GM19240 (cell line): ENCODE measurements around the gene CD47.

Experiments used
- DNase-seq: peaks from one replicate; pipeline ENCODE4 v3.0.0; 2011; ENCODE audit warnings: low spot score; ENCODE audit not compliant: insufficient read length

CD47 gene

DNA sequence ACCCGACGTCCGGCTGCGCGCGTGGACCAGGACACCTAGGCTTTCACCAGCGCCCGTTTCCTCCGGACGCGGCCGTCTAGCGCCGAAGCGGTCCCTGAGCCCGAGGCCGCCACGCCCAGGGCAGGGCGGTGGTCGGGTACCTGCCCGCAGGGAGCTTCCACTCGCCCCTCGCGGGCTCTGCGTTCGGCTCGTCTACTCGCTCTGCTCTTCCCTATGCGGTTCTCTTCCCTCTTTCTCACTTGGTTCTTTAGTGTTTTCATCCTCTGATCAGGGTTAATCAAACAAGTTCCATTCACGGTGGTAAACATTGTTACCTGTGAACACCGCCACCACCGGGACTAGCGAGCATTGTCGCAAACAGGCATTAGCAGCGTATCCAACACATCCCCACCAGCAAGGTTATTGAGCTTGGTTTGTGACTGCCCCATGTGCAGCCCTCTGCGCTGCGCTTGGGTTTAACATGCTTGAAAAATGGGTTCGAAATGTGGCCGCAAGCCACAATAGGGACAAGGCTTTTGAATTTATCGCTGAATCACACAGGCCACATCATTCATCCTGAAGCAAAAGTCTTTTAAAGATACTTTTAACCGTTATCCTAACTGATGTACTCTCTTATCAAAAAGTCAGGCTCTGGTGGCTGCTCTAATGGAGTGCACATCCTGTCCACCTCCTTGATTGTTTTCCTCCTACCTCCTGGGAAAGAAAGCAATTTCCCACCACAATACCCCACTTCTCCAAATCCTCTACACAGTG is 843 bp upstream of the CD47 start:
- no peak for DNase-seq

DNA sequence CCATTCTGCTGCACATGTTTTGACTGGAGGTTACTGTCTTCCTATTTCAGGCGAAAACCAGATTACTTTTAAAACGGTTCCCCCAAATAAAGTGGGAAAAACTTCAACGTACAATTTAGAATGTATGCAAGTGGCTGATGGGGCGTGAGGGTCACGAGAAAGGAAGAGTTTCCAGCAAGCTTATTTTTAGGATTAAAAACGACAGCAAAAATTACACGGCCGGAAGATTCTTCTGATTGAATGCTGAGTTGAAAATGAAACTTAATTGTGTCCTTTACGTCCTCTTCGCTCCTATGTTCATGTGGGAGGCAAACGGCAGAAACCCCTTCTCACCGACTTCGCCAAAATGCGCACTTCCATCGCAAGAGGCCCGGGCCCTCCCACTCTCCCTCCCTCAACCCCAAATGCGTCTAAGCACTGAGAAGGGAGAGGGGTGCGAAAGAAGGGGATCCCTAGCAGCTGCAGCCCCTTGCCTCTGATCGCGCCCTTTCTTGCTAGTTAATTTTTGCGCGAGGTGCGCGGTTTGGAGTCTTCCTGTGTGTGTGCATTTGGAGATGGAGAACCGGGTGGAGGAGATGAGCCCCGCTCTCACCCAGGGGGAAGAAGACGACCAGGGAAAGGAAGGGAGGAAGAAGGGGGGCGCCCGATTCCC is 656 bp downstream of the CD47 start:
- no peak for DNase-seq

DNA sequence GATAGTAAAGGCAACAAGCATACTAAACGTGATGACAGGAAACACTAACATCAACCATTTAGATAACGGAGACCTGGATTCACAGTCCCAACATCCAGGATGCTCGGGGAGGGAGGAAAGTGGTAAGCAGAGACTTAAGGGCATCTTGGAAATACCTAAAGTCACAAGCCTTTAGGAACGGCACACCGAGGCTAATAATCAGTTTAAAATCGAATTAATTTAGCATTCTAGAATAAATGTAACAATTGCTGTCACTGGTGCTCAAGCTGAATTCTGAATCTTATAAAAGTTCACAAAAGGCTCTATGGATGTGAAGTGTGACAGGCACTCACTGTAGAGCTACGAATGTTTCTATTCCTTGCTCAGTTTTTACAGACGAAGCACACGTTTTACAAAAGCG is 1.3 kb downstream of the CD47 start:
- DNase-seq: no peak

DNA sequence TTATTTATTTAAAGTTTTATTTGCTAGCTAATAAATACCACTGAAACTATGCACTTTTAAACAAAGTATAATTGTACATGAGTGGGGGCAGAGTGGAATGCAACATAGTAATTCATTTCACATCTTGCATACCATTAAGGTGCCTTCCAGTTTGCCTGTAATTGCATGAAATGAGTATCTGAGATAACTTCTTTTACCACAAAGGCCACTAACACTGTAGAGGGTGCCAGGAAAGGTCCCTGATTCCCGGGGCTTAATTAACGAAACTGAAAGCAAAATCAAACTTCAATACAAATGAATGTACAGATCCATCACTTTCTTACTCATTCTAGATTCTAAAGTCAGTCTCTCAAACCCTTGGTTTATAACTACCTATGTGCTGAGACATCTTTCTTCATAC is 2.1 kb downstream of the CD47 start:
- DNase-seq: peak; percentile 12

DNA sequence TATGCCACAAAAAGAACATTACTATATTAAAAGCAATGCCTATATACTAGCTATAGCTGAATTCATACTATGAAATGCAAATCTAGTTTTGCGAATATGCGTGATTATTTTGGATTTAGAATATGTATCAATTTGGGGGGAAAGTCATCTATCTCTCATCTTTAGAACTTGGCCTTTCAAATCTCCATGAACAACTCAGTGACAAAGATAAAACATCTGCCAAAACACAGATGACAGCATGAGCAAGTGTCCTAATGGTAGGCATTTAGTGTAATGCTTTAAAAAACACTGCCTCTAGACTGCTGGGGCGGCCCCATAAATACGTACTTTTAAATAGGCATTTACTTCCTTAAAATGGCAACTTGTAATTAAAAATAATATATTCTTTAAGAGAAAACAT is 2.7 kb downstream of the CD47 start:
- no peak for DNase-seq

- DNase-seq: no peak
These were observed 4.2 kb downstream of the CD47 start for GRCh38 chr3:108086653-108087052.

- DNase-seq: no peak
These were observed 5.0 kb downstream of the CD47 start for GRCh38 chr3:108085810-108086350.

DNA sequence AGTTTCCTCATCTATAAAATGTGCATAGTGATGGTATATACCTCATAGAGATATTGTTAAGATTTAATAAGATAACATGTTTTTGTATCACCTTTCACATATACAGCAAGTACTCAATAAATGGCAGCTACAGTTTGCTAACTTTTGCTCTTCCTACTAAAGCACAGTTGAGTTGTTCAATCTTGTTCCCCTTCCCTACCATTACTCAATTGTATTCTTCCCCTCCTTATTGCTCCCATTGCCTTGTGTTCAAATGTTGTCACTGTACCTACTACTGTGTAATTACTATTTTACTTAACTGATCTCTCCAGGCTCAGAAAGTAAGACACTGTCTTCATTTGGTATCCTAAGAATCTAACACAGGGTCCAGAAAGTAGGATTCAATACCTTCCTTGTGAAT is 5.5 kb downstream of the CD47 start:
- DNase-seq: no peak

DNA sequence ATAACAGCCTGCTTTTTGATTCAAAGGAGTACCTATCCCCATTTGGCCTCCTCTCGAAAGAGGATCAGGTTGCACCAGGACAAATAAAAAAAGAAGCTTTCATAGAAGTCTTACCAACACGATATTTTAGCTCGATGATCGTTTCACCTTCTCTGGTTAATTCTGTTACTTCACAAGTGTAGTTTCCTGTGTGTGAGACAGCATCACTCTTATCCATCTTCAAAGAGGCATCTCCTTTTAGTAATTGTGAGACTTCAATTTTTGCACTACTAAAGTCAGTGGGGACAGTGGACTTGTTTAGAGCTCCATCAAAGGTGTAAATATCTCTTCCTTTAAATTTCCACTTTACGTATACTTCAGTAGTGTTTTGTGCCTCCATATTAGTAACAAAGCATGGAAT is 11.0 kb downstream of the CD47 start:
- no peak for DNase-seq

DNA sequence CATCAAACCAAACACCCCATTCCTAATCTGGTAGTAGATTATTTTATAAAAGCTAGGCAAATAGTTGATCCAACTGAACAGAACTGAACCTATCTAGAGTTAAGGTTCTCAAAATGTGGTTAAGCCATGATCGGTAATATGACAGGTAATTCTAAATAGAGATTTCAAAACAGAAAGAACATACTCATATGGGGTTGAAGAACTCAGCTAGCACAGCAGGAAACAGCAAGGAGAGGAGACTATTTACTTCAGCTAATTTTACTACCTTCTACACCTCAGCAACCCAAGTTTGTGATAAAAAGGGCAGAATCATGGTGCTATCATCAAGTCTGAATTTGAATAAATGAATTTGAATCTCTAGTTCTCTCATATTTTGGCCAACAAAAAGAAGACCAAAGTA is 11.8 kb downstream of the CD47 start:
- no peak for DNase-seq

- no peak for DNase-seq
These were observed 14.3 kb downstream of the CD47 start for GRCh38 chr3:108076564-108076963.

DNA sequence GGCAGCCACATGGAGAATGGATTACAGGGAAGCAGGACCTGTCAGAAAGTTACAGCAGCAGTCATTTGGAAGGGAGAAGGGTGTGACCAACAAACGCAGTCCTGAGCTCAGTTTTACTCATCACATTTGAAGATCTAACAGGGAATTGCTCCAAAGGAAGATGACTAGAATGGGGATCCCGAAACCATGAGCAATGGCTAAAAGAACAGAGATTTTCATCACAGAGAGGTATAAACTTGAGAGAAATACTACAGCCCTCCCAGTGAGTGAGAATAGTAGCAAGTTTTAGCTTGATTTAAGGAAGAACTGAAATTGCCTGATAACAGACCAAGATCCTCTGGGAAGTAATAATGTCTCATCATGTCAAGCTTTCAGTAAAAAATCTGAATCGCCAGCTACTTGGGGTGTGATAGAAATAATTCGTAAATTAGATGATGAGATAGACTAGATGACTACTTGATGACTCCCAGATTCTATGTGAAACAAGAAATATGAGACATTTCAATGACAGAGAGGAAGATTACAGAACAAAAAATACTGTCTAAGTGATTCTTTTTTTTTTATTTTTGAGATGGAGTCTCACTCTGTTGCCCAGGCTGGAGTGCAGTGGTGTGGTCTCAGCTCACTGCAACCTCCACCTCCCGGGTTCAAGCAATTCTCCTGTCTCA is 16.9 kb downstream of the CD47 start:
- DNase-seq: no peak

- DNase-seq: no peak
These were observed 19.5 kb downstream of the CD47 start for GRCh38 chr3:108071368-108071767.

DNA sequence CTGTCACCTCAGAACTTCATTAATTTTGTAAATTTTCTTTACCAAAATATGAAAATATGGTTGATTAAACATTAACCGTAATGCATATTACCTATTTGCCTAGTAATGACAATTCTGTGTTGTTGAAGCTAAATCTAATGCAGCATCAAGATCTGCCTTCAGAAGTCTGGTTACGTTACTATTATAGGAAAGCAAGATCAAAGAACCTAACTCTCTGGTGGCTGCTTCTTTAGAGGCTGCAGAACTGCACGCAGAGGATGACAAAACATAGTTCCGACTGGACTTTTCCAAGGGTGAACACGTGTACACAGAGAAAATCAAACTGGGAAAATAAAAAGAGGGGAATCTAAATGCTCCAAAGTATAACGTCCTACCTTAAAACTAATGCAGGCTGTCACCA is 20.5 kb downstream of the CD47 start:
- no peak for DNase-seq

DNA sequence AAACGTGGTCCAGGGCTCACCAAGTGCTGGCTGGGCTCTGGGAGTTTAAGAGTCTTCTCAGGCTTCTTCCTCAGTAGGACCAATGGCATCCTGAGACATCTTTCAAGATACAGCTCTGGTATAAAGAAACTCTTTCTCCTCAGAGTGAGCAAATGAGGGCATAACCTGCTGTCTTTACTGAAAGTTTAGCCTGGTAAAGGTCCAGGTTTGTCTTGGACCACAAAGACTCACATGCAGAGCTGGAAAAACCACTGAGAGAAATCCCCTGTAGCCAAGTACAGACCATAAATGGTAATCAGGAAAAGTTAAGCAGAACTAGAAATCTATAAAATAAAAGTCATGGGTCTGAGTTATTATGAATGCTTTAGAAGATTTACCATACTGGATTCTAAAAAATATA is 23.1 kb downstream of the CD47 start:
- DNase-seq: no peak

GRCh38 chr3:108065096-108065495 is 25.7 kb downstream of the CD47 start:
- DNase-seq: no peak

DNA sequence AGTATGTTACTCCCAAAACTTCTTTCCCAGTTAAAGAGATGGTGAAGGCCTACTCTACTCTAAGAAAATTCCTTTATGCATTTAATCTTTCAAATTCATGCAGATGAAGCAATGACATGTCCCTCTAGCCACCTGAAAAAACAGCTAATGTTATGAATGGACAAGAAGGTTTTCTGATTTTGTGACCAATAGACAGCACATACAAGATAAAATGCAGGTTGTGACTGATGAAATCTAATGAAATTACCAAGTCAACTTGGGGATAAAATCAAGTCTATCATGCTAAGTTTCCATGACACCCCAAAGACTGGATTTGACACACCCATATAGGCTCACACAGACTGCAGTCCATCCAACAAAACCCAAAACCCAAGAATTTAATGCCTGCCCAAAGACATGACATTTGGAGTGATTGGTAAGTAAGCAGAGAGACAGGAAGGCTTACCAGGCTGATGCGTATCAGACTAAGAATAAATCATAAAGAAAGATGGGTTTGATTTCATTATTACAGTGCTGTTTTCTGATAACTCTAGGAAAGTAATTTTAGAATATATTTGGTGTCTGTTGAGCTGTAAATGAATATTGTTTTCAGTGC is 26.4 kb downstream of the CD47 start:
- DNase-seq: no peak

- no peak for DNase-seq
These were observed 28.8 kb downstream of the CD47 start for GRCh38 chr3:108062051-108062450.

DNA sequence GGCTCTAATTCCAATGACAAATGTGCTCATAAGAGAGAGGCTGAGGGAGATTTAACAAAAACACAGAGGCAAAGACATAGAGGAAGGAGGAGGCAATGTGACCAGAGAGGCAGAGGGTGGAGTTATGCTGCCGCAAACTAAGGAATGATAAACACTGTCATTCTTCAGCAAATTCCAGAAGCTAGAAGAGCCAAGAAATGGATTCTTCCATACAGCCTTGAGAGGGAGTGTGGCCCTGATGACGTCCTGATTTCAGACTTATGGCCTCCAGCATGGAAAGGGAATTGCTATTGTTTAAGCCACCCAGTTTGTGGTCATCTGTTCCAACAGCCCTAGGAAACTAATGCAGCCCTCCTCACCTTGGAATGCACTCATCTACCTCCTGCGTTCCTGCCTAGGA is 30.5 kb downstream of the CD47 start:
- DNase-seq: no peak

- DNase-seq: no peak
These were observed 34.9 kb downstream of the CD47 start for GRCh38 chr3:108055931-108056330.

GRCh38 chr3:108054935-108055334 is 35.9 kb downstream of the CD47 start:
- no peak for DNase-seq

DNA sequence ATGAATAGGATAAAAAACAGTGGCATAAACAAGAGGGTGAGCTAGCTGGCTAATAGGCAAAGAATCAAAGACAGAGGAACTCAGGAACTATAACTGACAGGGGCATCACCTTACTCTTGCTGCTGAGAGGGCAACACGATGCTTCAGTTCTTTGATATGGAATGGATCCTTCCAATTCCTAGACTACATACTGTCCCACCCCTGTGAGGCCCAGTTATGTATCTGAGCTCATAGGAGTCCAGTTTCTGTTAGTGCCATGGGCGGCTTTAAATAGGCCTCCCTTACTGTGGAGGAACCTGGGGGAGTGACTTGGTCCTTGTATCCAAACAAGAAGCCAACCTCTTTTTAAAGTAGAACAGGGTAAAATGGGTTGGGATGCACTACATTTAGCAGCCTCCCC is 37.3 kb downstream of the CD47 start:
- no peak for DNase-seq
